PFSK-1 (cell line): ENCODE results near the gene PSMB7.

Experiments used
- FOXP2 ChIP-seq: optimal IDR thresholded peaks from 2 replicates; pipeline ENCODE3; 2011; ENCODE audit warnings: borderline replicate concordance, control low read depth, inconsistent platforms; ENCODE audit not compliant: insufficient read depth; ENCODE audit errors: extremely low read length, extremely low read depth
- POLR2AphosphoS5 ChIP-seq: IDR thresholded peaks from 2 replicates; pipeline ENCODE4 v1.6.1; 2012; ENCODE audit warnings: low read depth, mild to moderate bottlenecking, control low read depth, low read length, moderate library complexity
- SIN3A ChIP-seq: IDR thresholded peaks from 2 replicates; pipeline ENCODE4 v1.6.1; 2012; ENCODE audit warnings: mild to moderate bottlenecking, low read length, moderate library complexity, borderline replicate concordance; ENCODE audit not compliant: insufficient read depth
- TAF1 ChIP-seq: IDR thresholded peaks from 2 replicates; pipeline ENCODE4 v1.6.1; 2012; ENCODE audit warnings: low read length, control low read depth, borderline replicate concordance; ENCODE audit not compliant: insufficient read depth
- TF ChIP-seq, protein P1 (sequence below), 2 experiments: IDR thresholded peaks; 2 replicates each; pipeline versions ENCODE4 v1.6.1 to v1.8.0; 2011 to 2012; ENCODE audit warnings: low read depth in 2 of 2, low read length in 2 of 2, control low read depth in 1 of 2, inconsistent platforms in 1 of 2, mild to moderate bottlenecking in 1 of 2, moderate library complexity in 1 of 2; ENCODE audit not compliant: insufficient read depth in 1 of 2

Gene PSMB7

DNA sequence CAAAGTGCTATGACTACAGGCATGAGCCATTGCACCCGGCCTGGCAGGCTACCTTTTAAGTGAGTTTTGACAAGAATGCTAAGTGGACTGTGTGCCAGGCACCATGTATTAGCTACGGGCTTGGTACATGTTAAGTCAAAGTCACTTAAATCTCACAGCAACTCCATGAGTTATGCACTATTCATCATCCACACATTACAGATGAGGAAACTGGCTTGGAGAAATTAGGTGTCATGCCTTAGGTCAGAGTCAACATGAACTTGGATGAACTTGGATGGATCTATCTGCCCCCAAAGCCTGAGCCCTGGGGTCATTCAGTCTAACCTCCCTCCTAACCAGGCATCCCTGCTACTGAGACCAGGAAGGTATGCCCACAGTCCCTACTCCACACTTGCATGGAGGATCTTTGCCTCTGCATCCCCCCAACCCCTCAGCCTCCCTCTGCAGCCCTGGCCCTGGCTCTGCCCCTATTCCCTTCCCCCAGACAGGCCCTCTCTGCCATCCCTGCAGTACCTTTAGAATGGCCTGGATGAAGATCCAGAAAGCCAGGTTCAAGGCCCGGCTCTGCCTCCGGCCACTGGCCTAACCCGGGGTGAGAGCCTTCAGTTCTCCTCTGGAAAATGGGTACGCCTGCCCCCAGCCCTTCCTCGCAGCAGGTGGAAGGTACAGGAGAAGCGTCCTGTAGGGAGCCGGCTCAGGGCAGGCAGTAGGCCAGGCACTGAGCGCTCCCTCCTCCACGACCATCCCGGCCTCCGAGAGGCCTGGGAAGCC, 34.3 kb upstream of the PSMB7 start:
- TF ChIP-seq, protein P1, sequence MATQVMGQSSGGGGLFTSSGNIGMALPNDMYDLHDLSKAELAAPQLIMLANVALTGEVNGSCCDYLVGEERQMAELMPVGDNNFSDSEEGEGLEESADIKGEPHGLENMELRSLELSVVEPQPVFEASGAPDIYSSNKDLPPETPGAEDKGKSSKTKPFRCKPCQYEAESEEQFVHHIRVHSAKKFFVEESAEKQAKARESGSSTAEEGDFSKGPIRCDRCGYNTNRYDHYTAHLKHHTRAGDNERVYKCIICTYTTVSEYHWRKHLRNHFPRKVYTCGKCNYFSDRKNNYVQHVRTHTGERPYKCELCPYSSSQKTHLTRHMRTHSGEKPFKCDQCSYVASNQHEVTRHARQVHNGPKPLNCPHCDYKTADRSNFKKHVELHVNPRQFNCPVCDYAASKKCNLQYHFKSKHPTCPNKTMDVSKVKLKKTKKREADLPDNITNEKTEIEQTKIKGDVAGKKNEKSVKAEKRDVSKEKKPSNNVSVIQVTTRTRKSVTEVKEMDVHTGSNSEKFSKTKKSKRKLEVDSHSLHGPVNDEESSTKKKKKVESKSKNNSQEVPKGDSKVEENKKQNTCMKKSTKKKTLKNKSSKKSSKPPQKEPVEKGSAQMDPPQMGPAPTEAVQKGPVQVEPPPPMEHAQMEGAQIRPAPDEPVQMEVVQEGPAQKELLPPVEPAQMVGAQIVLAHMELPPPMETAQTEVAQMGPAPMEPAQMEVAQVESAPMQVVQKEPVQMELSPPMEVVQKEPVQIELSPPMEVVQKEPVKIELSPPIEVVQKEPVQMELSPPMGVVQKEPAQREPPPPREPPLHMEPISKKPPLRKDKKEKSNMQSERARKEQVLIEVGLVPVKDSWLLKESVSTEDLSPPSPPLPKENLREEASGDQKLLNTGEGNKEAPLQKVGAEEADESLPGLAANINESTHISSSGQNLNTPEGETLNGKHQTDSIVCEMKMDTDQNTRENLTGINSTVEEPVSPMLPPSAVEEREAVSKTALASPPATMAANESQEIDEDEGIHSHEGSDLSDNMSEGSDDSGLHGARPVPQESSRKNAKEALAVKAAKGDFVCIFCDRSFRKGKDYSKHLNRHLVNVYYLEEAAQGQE (IDR thresholded peaks at IDR 0.05; ENCODE audit: insufficient read depth in 1 of 2, low read depth in 2 of 2, low read length in 2 of 2), result no peak
- TF ChIP-seq SIN3A (no peak), POLR2AphosphoS5 (no peak), FOXP2 (no peak), TAF1 (no peak)

DNA sequence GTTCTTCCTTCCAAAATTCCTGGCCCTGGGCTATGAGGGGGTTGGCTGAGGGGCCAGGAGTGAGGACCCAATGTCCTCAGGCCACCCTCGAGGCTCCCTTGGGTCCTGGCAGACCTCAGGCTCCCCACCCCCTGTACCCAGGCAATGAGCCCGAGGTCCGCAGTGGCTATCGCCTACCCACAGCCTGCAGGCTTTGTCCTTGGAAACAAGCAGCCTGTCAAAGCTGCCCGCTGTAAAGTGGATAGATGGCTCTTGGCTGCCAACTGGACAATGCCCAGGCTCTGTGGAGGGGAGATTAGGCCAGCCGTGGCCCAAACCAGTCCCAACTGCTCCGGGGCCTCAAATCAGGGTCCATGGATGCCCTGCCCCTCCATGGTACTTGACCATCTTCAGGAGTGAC, 32.8 kb upstream of the PSMB7 start:
- TF ChIP-seq POLR2AphosphoS5 (no peak), TAF1 (no peak), FOXP2 (no peak), SIN3A (no peak)
- TF ChIP-seq, protein P1 (IDR thresholded peaks at IDR 0.05; ENCODE audit: insufficient read depth in 1 of 2, low read depth in 2 of 2, low read length in 2 of 2), result no peak

DNA sequence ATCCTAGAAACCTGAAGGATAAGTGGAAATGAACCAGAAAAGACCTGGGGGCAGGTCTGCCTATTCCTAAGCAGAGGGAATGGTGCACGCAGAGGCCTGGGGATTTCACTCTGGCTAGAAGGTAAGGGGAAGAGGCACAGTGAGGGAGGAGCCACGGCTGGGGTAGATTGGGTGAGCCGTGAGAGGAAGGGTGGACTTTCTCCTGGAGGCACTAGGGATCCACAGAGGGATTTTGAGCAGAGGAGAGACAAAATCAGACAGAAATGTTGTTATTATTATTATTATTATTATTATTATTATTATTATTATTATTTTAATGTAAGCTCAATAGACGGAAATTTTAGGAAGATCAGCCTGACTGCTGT, 32.0 kb upstream of the PSMB7 start:
- no peak for TF ChIP-seq FOXP2
- no peak for TF ChIP-seq POLR2AphosphoS5
- no peak for TF ChIP-seq TAF1
- TF ChIP-seq, protein P1 (IDR thresholded peaks at IDR 0.05; ENCODE audit: insufficient read depth in 1 of 2, low read depth in 2 of 2, low read length in 2 of 2), result no peak
- TF ChIP-seq SIN3A, result no peak

DNA sequence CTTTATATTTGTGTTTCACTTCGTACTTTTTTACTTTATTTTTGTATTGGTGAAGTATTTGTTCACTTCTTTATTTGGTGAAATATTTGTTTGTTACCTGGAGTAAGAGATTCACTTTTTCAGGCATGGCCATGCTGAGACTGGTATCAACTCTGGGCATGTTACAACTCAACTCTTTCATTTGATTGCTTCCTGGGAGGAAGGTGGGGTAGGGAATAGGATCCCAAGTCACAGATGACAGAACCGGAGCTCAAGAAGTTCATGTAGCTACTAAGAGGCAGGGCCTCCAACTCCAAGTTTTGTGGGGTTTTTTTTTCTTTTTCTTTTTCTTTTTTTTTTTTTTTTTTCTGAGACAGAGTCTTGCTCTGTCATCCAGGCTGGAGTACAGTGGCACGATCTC, 28.9 kb upstream of the PSMB7 start:
- TF ChIP-seq, protein P1 (IDR thresholded peaks at IDR 0.05; ENCODE audit: insufficient read depth in 1 of 2, low read depth in 2 of 2, low read length in 2 of 2), result no peak
- TF ChIP-seq POLR2AphosphoS5 (no peak), SIN3A (no peak), FOXP2 (no peak), TAF1 (no peak)
